ENCODE data around the gene SCG3.

The SCG3 gene

GRCh38 chr15:51677452-51677851, 3.9 kb upstream of the SCG3 start:
- H3K4me1 ChIP-seq (ENCODE audit: control insufficient read depth, insufficient read depth, low read length): peaks cover 13% of the 10 kb centered on the region
- 92 to 96% methylated on average over 2 of the region's 2 CpGs for WGBS, 2 experiments

DNA sequence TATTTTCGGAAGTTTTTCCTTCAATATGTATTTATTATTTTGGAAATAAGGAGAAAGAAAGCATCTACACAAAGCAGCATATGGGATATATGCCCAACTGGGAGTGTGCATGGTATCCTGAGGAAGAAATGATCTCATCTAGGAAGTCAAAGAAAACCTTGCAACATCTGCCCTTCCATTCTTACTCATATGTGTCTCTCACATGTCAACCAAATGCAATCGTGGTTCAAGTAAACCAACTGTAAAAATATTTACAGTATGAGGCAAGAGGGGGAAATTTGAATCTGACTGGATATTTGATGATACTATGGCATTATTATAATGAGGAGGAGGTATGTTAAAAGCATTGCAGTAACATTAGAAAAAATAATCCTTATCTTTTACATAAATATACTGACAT, 3.2 kb upstream of the SCG3 start:
- H3K4me3 ChIP-seq (ENCODE audit: insufficient read depth, low read depth, low read length): no peak overlapping the region
- WGBS, 2 experiments: no CpG with 5 or more reads among the region's 2 CpGs
- H3K4me1 ChIP-seq (ENCODE audit: control insufficient read depth, insufficient read depth, low read length): peaks cover 7% of the 10 kb centered on the region
- peaks cover 12% of the 10 kb centered on the region for H3K27me3 ChIP-seq (ENCODE audit: control insufficient read depth, insufficient read depth, low read length, poor library complexity, severe bottlenecking)
- no peak overlapping the region for H3K27ac ChIP-seq (ENCODE audit: insufficient read depth, low read depth, low read length, poor library complexity, severe bottlenecking)
- no peaks in the 10 kb centered on the region for H3K36me3 ChIP-seq (ENCODE audit: control insufficient read depth, insufficient read depth, low read length)
- H3K9me3 ChIP-seq (ENCODE audit: control insufficient read depth, low read length): no peaks in the 10 kb centered on the region

More at GRCh38 chr15:51677452-51677851, 3.9 kb upstream of the SCG3 start:
- H3K36me3 ChIP-seq (ENCODE audit: control insufficient read depth, insufficient read depth, low read length): no peaks in the 10 kb centered on the region
- no peak overlapping the region for H3K27ac ChIP-seq (ENCODE audit: insufficient read depth, low read depth, low read length, poor library complexity, severe bottlenecking)
- no peaks in the 10 kb centered on the region for H3K9me3 ChIP-seq (ENCODE audit: control insufficient read depth, low read length)
- no peak overlapping the region for H3K4me3 ChIP-seq (ENCODE audit: insufficient read depth, low read depth, low read length)
- H3K27me3 ChIP-seq (ENCODE audit: control insufficient read depth, insufficient read depth, low read length, poor library complexity, severe bottlenecking): peaks cover 12% of the 10 kb centered on the region

GRCh38 chr15:51680321-51680720, 982 bp upstream of the SCG3 start:
- Histone ChIP-seq H3K27me3 (ENCODE audit: control insufficient read depth, insufficient read depth, low read length, poor library complexity, severe bottlenecking) (peaks cover 12% of the 10 kb centered on the region), H3K36me3 (ENCODE audit: control insufficient read depth, insufficient read depth, low read length) (no peaks in the 10 kb centered on the region), H3K27ac (ENCODE audit: insufficient read depth, low read depth, low read length, poor library complexity, severe bottlenecking) (no peak overlapping the region), H3K4me3 (ENCODE audit: insufficient read depth, low read depth, low read length) (no peak overlapping the region), H3K9me3 (ENCODE audit: control insufficient read depth, low read length) (no peaks in the 10 kb centered on the region), H3K4me1 (ENCODE audit: control insufficient read depth, insufficient read depth, low read length) (peaks cover 6% of the 10 kb centered on the region)
- 83 to 92% methylated on average over 2 of the region's 2 CpGs for WGBS, 2 experiments

DNA sequence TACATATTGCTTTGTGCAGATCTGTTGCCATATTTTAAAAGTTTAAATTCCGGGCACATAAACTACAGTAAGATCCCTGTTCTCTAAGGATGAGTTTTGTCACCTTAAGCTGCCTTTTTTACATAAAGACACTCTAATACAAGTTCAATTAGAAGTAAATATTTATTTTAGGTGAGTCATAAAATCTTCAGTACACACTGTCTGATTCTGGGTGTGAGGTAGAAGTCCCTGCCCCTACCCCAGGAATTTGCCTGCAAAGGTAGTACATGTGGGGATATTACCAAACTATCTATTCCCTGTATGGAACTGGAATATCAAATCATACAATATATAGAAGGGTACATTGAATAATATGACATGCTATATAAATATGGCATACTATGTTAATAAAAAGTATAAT, 6.3 kb downstream of the SCG3 start:
- no peaks in the 10 kb centered on the region for H3K9me3 ChIP-seq (ENCODE audit: control insufficient read depth, low read length)
- no peaks in the 10 kb centered on the region for H3K36me3 ChIP-seq (ENCODE audit: control insufficient read depth, insufficient read depth, low read length)
- H3K4me1 ChIP-seq (ENCODE audit: control insufficient read depth, insufficient read depth, low read length): no peaks in the 10 kb centered on the region
- WGBS, 2 experiments: 0% methylated on average over 1 of the region's 1 CpG
- H3K4me3 ChIP-seq (ENCODE audit: insufficient read depth, low read depth, low read length): no peak overlapping the region
- H3K27me3 ChIP-seq (ENCODE audit: control insufficient read depth, insufficient read depth, low read length, poor library complexity, severe bottlenecking): no peaks in the 10 kb centered on the region
- no peak overlapping the region for H3K27ac ChIP-seq (ENCODE audit: insufficient read depth, low read depth, low read length, poor library complexity, severe bottlenecking)

DNA sequence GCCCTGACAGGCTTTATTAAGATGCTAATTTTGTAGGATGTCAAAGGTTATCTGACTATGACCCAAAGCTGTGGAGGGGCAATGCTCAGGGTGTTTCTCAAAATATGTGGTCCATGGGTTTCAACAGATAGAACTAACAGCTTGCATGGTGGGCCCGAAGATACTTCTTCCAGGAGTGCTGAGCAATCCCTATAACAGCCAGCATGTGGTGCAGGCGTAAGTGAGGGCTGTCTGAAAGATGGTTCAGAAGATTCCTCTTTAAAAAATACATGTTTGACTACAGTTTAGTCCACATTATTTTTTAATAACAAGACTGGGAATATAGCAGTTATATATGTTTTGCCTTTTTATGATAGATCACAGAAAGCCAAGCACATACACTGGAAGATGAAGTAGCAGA, 7.6 kb downstream of the SCG3 start:
- 87% methylated on average over 2 of the region's 2 CpGs for WGBS, 2 experiments
- no peaks in the 10 kb centered on the region for H3K9me3 ChIP-seq (ENCODE audit: control insufficient read depth, low read length)
- no peak overlapping the region for H3K27ac ChIP-seq (ENCODE audit: insufficient read depth, low read depth, low read length, poor library complexity, severe bottlenecking)
- no peaks in the 10 kb centered on the region for H3K36me3 ChIP-seq (ENCODE audit: control insufficient read depth, insufficient read depth, low read length)
- no peak overlapping the region for H3K4me3 ChIP-seq (ENCODE audit: insufficient read depth, low read depth, low read length)
- no peaks in the 10 kb centered on the region for H3K4me1 ChIP-seq (ENCODE audit: control insufficient read depth, insufficient read depth, low read length)
- H3K27me3 ChIP-seq (ENCODE audit: control insufficient read depth, insufficient read depth, low read length, poor library complexity, severe bottlenecking): no peaks in the 10 kb centered on the region

DNA sequence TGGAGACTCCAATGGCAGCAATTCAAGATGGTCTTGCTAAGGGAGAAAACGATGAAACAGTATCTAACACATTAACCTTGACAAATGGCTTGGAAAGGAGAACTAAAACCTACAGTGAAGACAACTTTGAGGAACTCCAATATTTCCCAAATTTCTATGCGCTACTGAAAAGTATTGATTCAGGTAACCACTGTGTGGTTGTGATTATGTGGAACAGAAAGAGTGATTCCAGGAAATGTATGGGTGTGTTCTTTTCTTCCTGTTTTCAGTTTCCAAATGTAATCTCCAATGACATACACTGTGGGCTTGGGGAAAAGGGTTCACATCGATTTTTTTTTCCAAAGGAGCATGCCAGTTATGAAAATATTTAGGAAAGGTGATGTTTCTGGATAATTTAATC, 10.9 kb downstream of the SCG3 start:
- WGBS, 2 experiments: 92 to 94% methylated on average over 2 to 3 of the region's 3 CpGs
- no peak overlapping the region for H3K4me3 ChIP-seq (ENCODE audit: insufficient read depth, low read depth, low read length)
- no peaks in the 10 kb centered on the region for H3K4me1 ChIP-seq (ENCODE audit: control insufficient read depth, insufficient read depth, low read length)
- no peaks in the 10 kb centered on the region for H3K36me3 ChIP-seq (ENCODE audit: control insufficient read depth, insufficient read depth, low read length)
- no peaks in the 10 kb centered on the region for H3K27me3 ChIP-seq (ENCODE audit: control insufficient read depth, insufficient read depth, low read length, poor library complexity, severe bottlenecking)
- H3K27ac ChIP-seq (ENCODE audit: insufficient read depth, low read depth, low read length, poor library complexity, severe bottlenecking): no peak overlapping the region
- H3K9me3 ChIP-seq (ENCODE audit: control insufficient read depth, low read length): no peaks in the 10 kb centered on the region

- H3K9me3 ChIP-seq (ENCODE audit: control insufficient read depth, low read length): no peaks in the 10 kb centered on the region
- no peaks in the 10 kb centered on the region for H3K36me3 ChIP-seq (ENCODE audit: control insufficient read depth, insufficient read depth, low read length)
- H3K27ac ChIP-seq (ENCODE audit: insufficient read depth, low read depth, low read length, poor library complexity, severe bottlenecking): no peak overlapping the region
- H3K27me3 ChIP-seq (ENCODE audit: control insufficient read depth, insufficient read depth, low read length, poor library complexity, severe bottlenecking): no peaks in the 10 kb centered on the region
- H3K4me3 ChIP-seq (ENCODE audit: insufficient read depth, low read depth, low read length): no peak overlapping the region
- 90 to 93% methylated on average over 4 to 5 of the region's 5 CpGs for WGBS, 2 experiments
- no peaks in the 10 kb centered on the region for H3K4me1 ChIP-seq (ENCODE audit: control insufficient read depth, insufficient read depth, low read length)
These were observed 15.3 kb downstream of the SCG3 start for GRCh38 chr15:51696566-51696965.

DNA sequence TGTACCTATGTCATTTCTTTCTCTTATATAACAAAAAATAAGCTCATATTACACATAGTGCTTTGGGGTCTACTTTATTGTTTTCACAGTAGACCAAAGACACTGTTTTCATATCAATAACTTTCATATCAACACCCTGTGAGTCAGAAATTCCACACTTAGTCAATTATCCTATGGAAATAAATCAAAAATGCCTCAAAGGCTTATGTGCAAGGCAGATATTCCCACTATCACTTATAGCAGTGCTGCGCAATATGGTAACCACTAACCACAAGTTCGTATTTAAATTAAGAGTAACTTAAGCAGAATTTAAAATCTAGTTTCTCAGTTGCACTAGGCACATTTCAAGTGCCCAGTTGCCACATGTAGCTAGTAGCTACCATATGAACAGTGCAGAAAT, 15.9 kb downstream of the SCG3 start:
- H3K27ac ChIP-seq (ENCODE audit: insufficient read depth, low read depth, low read length, poor library complexity, severe bottlenecking): no peak overlapping the region
- no peaks in the 10 kb centered on the region for H3K27me3 ChIP-seq (ENCODE audit: control insufficient read depth, insufficient read depth, low read length, poor library complexity, severe bottlenecking)
- H3K4me3 ChIP-seq (ENCODE audit: insufficient read depth, low read depth, low read length): no peak overlapping the region
- no peaks in the 10 kb centered on the region for H3K36me3 ChIP-seq (ENCODE audit: control insufficient read depth, insufficient read depth, low read length)
- WGBS, 2 experiments: 97 to 98% methylated on average over 2 of the region's 2 CpGs
- H3K9me3 ChIP-seq (ENCODE audit: control insufficient read depth, low read length): no peaks in the 10 kb centered on the region
- H3K4me1 ChIP-seq (ENCODE audit: control insufficient read depth, insufficient read depth, low read length): no peaks in the 10 kb centered on the region

GRCh38 chr15:51699373-51699772, 18.1 kb downstream of the SCG3 start:
- no peaks in the 10 kb centered on the region for H3K4me1 ChIP-seq (ENCODE audit: control insufficient read depth, insufficient read depth, low read length)
- no peak overlapping the region for H3K27ac ChIP-seq (ENCODE audit: insufficient read depth, low read depth, low read length, poor library complexity, severe bottlenecking)
- 100% methylated on average over 1 of the region's 1 CpG; no CpG with 5 or more reads in 1 of the 2 experiments for WGBS, 2 experiments
- H3K4me3 ChIP-seq (ENCODE audit: insufficient read depth, low read depth, low read length): no peak overlapping the region
- H3K27me3 ChIP-seq (ENCODE audit: control insufficient read depth, insufficient read depth, low read length, poor library complexity, severe bottlenecking): no peaks in the 10 kb centered on the region
- H3K36me3 ChIP-seq (ENCODE audit: control insufficient read depth, insufficient read depth, low read length): no peaks in the 10 kb centered on the region
- no peaks in the 10 kb centered on the region for H3K9me3 ChIP-seq (ENCODE audit: control insufficient read depth, low read length)

- 100% methylated on average over 1 of the region's 1 CpG; no CpG with 5 or more reads in 1 of the 2 experiments for WGBS, 2 experiments
- Histone ChIP-seq H3K27ac (ENCODE audit: insufficient read depth, low read depth, low read length, poor library complexity, severe bottlenecking) (no peak overlapping the region), H3K4me3 (ENCODE audit: insufficient read depth, low read depth, low read length) (no peak overlapping the region), H3K9me3 (ENCODE audit: control insufficient read depth, low read length) (no peaks in the 10 kb centered on the region), H3K27me3 (ENCODE audit: control insufficient read depth, insufficient read depth, low read length, poor library complexity, severe bottlenecking) (no peaks in the 10 kb centered on the region), H3K36me3 (ENCODE audit: control insufficient read depth, insufficient read depth, low read length) (no peaks in the 10 kb centered on the region), H3K4me1 (ENCODE audit: control insufficient read depth, insufficient read depth, low read length) (no peaks in the 10 kb centered on the region)
These were observed 21.4 kb downstream of the SCG3 start for GRCh38 chr15:51702710-51703109.

GRCh38 chr15:51706291-51706690, 25.0 kb downstream of the SCG3 start:
- no peak overlapping the region for H3K4me3 ChIP-seq (ENCODE audit: insufficient read depth, low read depth, low read length)
- H3K36me3 ChIP-seq (ENCODE audit: control insufficient read depth, insufficient read depth, low read length): no peaks in the 10 kb centered on the region
- H3K27me3 ChIP-seq (ENCODE audit: control insufficient read depth, insufficient read depth, low read length, poor library complexity, severe bottlenecking): no peaks in the 10 kb centered on the region
- H3K9me3 ChIP-seq (ENCODE audit: control insufficient read depth, low read length): no peaks in the 10 kb centered on the region
- H3K4me1 ChIP-seq (ENCODE audit: control insufficient read depth, insufficient read depth, low read length): no peaks in the 10 kb centered on the region
- WGBS, 2 experiments: 80 to 97% methylated on average over 3 to 4 of the region's 5 CpGs
- H3K27ac ChIP-seq (ENCODE audit: insufficient read depth, low read depth, low read length, poor library complexity, severe bottlenecking): no peak overlapping the region

Data from ectodermal cell (in vitro differentiated cells).